HG02852 (cell line): ENCODE results near the gene PLCB3.

Source experiments
- ATAC-seq: cut with Tn5 transposase; IDR thresholded peaks from one replicate; pipeline ENCODE4 v1.9.1; 2021; ENCODE audit warnings: mild to moderate bottlenecking, moderate library complexity; ENCODE audit not compliant: unreplicated experiment

PLCB3 gene

GRCh38 chr11:64220798-64221197, 30.5 kb upstream of the PLCB3 start:
- ATAC-seq, result no peak

- ATAC-seq, result no peak
Observed at GRCh38 chr11:64222651-64223000, 28.7 kb upstream of the PLCB3 start.

GRCh38 chr11:64223001-64223651, 28.2 kb upstream of the PLCB3 start:
- ATAC-seq, result no peak

- no peak for ATAC-seq
Observed at GRCh38 chr11:64224151-64224890, 27.0 kb upstream of the PLCB3 start.

GRCh38 chr11:64224891-64225607, 26.3 kb upstream of the PLCB3 start:
- ATAC-seq, result no peak

- ATAC-seq, result peak; percentile 57
Observed at GRCh38 chr11:64225608-64226506, 25.5 kb upstream of the PLCB3 start, which contains the start of the genes NUDT22 and TRPT1. Gene NUDT22, plus strand, starts transcription at chr11:64226274. Its CDS starts 379 bp downstream, at chr11:64226653. Gene TRPT1, minus strand, starts transcription at chr11:64226186. Its CDS starts 326 bp downstream, at chr11:64225860.

GRCh38 chr11:64226507-64227051, 24.8 kb upstream of the PLCB3 start:
- no peak for ATAC-seq

- ATAC-seq, result no peak
Observed at GRCh38 chr11:64227405-64227956, 23.8 kb upstream of the PLCB3 start.

- ATAC-seq, result no peak
Observed at GRCh38 chr11:64229090-64229743, 22.1 kb upstream of the PLCB3 start.

GRCh38 chr11:64229744-64230170, 21.6 kb upstream of the PLCB3 start:
- no peak for ATAC-seq

- peak; percentile 42 for ATAC-seq
Observed at GRCh38 chr11:64230171-64230984, 21.0 kb upstream of the PLCB3 start, which contains the start of gene DNAJC4. Gene DNAJC4, plus strand, starts transcription at chr11:64230548. Its CDS starts 307 bp downstream, at chr11:64230855.

GRCh38 chr11:64230985-64231365, 20.4 kb upstream of the PLCB3 start:
- no peak for ATAC-seq

- no peak for ATAC-seq
Observed at GRCh38 chr11:64231546-64231945, 19.8 kb upstream of the PLCB3 start.

- ATAC-seq, result no peak
Observed at GRCh38 chr11:64232182-64232966, 19.0 kb upstream of the PLCB3 start.

- ATAC-seq, result no peak
Observed at GRCh38 chr11:64232967-64233315, 18.4 kb upstream of the PLCB3 start.

- ATAC-seq, result peak; percentile 32
Observed at GRCh38 chr11:64233913-64234586, 17.3 kb upstream of the PLCB3 start, which contains the start of gene VEGFB. Gene VEGFB, plus strand, starts transcription at chr11:64234584. Its CDS starts 250 bp downstream, at chr11:64234834.

- peak; percentile 24 for ATAC-seq
Observed at GRCh38 chr11:64234647-64235379, 16.5 kb upstream of the PLCB3 start.
